Measurements from ENCODE around the gene PRSS53. TPM values are rescaled to one million over a fixed set of nuclear protein-coding genes. Genes with fewer than 3 reads are reported as not detected.

The PRSS53 gene
- total and polyA plus RNA-seq, 7 donors, result 0.17 to 0.90 (median 0.38) TPM

- Histone ChIP-seq H3K27ac (no peak overlapping the region), H3K4me1 (peaks cover 15% of the 10 kb centered on the region), H3K27me3 (ENCODE audit: insufficient read depth in 3 of 3, low read length in 2 of 3) (no peaks in the 10 kb centered on the region), H3K4me3 (no peak overlapping the region), H3K36me3 (ENCODE audit: insufficient read depth in 1 of 2, low read depth in 1 of 2) (peaks cover 0 to 62% of the 10 kb centered on the region in 2 donors), H3K9me3 (no peaks in the 10 kb centered on the region)
- no peak for DNase-seq
- WGBS, 3 donors, result 90 to 96% (median 92%) methylated on average over 16 of the region's 16 CpGs
- intact Hi-C loops (cut with DNase I), result no loop called here
- TF ChIP-seq CTCF (IDR thresholded peaks at IDR 0.05), result no peak
- no peak for ATAC-seq
Observed at GRCh38 chr16:31120129-31120528, 31.4 kb upstream of the PRSS53 start.

DNA sequence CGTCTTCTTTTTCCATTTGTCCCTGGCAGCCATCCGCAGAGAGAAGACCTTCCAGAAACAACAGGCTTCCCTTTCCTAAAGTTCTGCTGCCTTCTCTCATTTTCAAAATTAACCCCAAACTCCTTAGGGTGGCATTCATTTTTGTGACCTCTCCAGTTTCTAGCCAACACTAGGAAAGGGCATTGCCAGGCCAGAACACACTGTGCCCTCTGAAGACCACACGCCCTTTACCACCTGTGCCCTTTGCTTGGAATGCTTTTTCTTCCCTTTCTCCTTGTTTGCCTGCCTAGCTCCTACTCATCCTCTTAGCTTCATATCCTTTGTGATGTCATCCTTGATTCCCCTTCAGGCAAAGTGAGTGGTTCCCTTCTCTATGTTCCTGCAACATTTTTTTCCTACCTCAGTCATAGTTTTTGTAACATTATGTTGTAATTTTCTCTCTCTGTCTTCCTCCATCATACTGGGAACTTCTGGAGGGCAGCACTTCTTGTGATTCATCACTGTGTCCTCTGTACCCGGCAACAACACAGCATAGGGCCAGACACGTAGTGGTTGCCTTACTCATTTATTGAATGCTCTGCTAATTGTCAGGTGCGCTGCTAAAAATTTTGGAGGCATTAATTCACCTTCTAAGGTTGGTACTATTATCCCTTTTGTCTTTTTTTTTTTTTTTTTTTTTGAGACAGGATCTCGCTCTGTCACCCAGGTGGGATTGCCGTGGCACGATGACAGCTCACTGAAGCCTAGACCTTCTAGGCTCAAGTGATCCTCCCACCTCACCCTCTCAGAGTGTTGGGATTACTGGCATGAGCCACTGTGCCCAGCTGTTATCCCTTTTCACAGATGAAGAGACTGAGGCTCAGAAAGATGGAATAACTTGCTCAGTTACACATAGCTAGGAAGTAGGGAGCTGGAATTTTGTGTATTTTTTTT lies 29.7 kb upstream of the PRSS53 start:
- Histone ChIP-seq H3K9me3 (no peaks in the 10 kb centered on the region), H3K27ac (peak overlapping the region; percentile 99), H3K4me1 (peaks cover 15% of the 10 kb centered on the region), H3K4me3 (peak overlapping the region; percentile 76), H3K27me3 (ENCODE audit: insufficient read depth in 3 of 3, low read length in 2 of 3) (no peaks in the 10 kb centered on the region), H3K36me3 (ENCODE audit: insufficient read depth in 1 of 2, low read depth in 1 of 2) (peaks cover 0 to 45% of the 10 kb centered on the region in 2 donors)
- no peak for TF ChIP-seq CTCF (IDR thresholded peaks at IDR 0.05)
- DNase-seq (no peak), ATAC-seq (peak in 3 of 4 donors; percentile 41 to 65 (median 61))
- 52 to 53% (median 52%) methylated on average over 9 of the region's 9 CpGs for WGBS, 3 donors
- intact Hi-C loops (cut with DNase I), result no loop called here

DNA sequence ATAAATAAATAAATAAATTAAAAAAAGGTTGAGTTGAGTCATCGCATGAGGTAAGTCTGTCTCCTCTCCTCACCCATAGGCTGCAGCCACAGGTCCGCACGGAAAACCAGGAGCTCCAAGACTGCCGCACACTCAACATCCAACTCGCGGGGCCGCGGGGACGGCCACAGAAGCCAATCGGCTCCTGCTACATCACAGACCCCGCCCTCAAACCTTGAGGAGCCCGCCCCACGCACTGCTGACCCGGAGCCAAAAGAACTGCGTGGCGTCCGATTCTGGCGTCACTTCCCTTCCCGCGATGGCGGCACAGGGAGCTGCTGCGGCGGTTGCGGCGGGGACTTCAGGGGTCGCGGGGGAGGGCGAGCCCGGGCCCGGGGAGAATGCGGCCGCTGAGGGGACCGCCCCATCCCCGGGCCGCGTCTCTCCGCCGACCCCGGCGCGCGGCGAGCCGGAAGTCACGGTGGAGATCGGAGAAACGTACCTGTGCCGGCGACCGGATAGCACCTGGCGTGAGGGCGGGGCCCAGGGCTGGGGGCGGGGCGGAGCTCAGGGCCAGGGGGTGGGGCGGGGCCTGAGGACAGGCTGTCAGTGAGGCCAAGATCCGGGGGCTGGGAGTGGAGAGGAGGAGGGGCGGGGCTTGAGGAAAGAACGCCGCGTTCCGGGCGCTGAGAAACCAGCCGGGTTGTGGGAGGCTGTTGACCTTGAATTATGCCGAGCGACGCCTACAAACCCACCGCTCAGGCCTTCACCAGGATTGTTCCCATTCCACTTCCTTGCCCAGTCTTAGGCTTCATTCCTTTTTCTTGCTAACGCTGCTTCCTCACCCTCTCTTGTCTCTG lies 28.9 kb upstream of the PRSS53 start, which contains the start of gene KAT8:
Gene KAT8, plus strand, starts transcription at position 281 of the 839 bp plus-strand sequence. Its CDS starts 18 bp downstream, at position 299.
- Histone ChIP-seq H3K4me1 (peaks cover 21% of the 10 kb centered on the region), H3K36me3 (ENCODE audit: insufficient read depth in 1 of 2, low read depth in 1 of 2) (peaks cover 0 to 37% of the 10 kb centered on the region in 2 donors), H3K4me3 (peak within 1 kb of the TSS; percentile 76), H3K27ac (peak within 1 kb of the TSS; percentile 99), H3K27me3 (ENCODE audit: insufficient read depth in 3 of 3, low read length in 2 of 3) (no peaks in the 10 kb centered on the region), H3K9me3 (no peaks in the 10 kb centered on the region)
- intact Hi-C loops (cut with DNase I), result no loop called here
- 0 to 1% (median 0%) methylated on average over 30 to 68 of the region's 68 CpGs for WGBS, 3 donors
- no peak for TF ChIP-seq CTCF (IDR thresholded peaks at IDR 0.05)
- peak; percentile 91 to 97 (median 92) for ATAC-seq
- DNase-seq, result peak; percentile 98 to 99

DNA sequence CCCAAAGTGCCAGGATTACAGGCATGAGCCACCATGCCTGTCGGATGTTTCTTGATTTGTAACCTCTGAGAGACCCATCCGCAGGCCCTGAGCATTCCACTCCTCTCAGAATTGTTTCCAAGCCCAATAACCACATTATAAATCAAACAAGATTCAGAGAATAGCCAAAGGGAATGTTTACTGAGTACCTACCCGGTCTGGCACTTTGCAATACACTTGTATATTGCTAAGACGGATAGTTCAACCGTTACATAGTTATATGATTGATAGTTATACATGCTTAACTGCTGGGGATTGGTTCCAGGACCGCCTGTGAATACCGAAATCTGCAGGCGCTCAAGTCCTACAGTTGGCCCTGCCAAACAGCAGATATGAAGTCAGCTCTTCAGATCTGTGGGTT lies 25.7 kb upstream of the PRSS53 start:
- Histone ChIP-seq H3K27me3 (ENCODE audit: insufficient read depth in 3 of 3, low read length in 2 of 3) (no peaks in the 10 kb centered on the region), H3K27ac (peak overlapping the region; percentile 70), H3K4me1 (peaks cover 33% of the 10 kb centered on the region), H3K4me3 (no peak overlapping the region), H3K36me3 (ENCODE audit: insufficient read depth in 1 of 2, low read depth in 1 of 2) (peaks cover 2 to 35% of the 10 kb centered on the region in 2 donors), H3K9me3 (no peaks in the 10 kb centered on the region)
- WGBS, 3 donors, result 67 to 79% (median 70%) methylated on average over 8 of the region's 8 CpGs
- intact Hi-C loops (cut with DNase I), result no loop called here
- no peak for TF ChIP-seq CTCF (IDR thresholded peaks at IDR 0.05)
- no peak for ATAC-seq
- no peak for DNase-seq
